K562 (cell line): ENCODE data around the gene FAF2. TPM values are rescaled to one million over a fixed set of nuclear protein-coding genes. Genes with fewer than 3 reads are reported as not detected.
A peak's percentile ranks its signal among the peaks of the same experiment; 100 is the strongest.

Experiments used
- BMI1 ChIP-seq: fragments of 150-350 bp; IDR thresholded peaks from 2 replicates; pipeline ENCODE4 v1.6.1; 2014; ENCODE audit warnings: low read length
- CEBPG ChIP-seq, 3 experiments: fragments of 200-800 bp in 1 of 3; sonication (Bioruptor generic) in 1 of 3; sonication (generic) in 1 of 3; formaldehyde crosslinking in 1 of 3; IDR thresholded peaks in 2 of 3; conservative IDR thresholded peaks in 1 of 3; 2 replicates each; pipeline versions ENCODE4 v1.6.1 to v1.8.0; 2016 to 2022; ENCODE audit warnings: missing compliant biosample characterization in 2 of 3, missing genetic modification characterization in 2 of 3, mild to moderate bottlenecking in 1 of 3, missing genetic modification reagents in 1 of 3
- ETV5 ChIP-seq: sonication (generic); formaldehyde crosslinking; IDR thresholded peaks from 2 replicates; pipeline ENCODE4 v1.4.0; 2020; ENCODE audit warnings: low read depth, mild to moderate bottlenecking, missing genetic modification reagents
- KDM2B ChIP-seq: fragments of 250-450 bp; sonication (Bioruptor Pico); IDR thresholded peaks from 2 replicates; pipeline ENCODE4 v1.8.0; 2021; ENCODE audit warnings: mild to moderate bottlenecking, moderate library complexity
- MBD2 ChIP-seq: sonication (generic); IDR thresholded peaks from 2 replicates; pipeline ENCODE4 v1.6.1; 2016; ENCODE audit warnings: low read depth, borderline replicate concordance
- MCM5 ChIP-seq: fragments of 450-650 bp; IDR thresholded peaks from 2 replicates; pipeline ENCODE4 v1.6.1; 2016; ENCODE audit warnings: low read depth
- PCBP1 ChIP-seq: fragments of 200-400 bp; formaldehyde crosslinking; IDR thresholded peaks from 2 replicates; pipeline ENCODE4 v1.6.1; 2018; ENCODE audit warnings: mild to moderate bottlenecking, low read depth, low read length; ENCODE audit not compliant: poor library complexity, severe bottlenecking
- RBM17 ChIP-seq: fragments of 200-400 bp; formaldehyde crosslinking; IDR thresholded peaks from 2 replicates; pipeline ENCODE4 v1.6.1; 2017; ENCODE audit warnings: low read depth, mild to moderate bottlenecking, low read length, borderline replicate concordance
- SLC30A9 ChIP-seq: fragments of 250-450 bp; sonication (Bioruptor Pico); IDR thresholded peaks from 2 replicates; pipeline ENCODE4 v1.8.0; 2022; ENCODE audit warnings: mild to moderate bottlenecking, moderate library complexity
- SMAD1 ChIP-seq: fragments of 150-350 bp; IDR thresholded peaks from 2 replicates; pipeline ENCODE4 v1.6.1; 2014; ENCODE audit warnings: low read length, low read depth; ENCODE audit not compliant: partially characterized antibody
- SMARCB1 ChIP-seq: IDR thresholded peaks from 2 replicates; pipeline ENCODE4 v1.6.1; 2011; ENCODE audit warnings: improper control_type of control experiment, low read depth; ENCODE audit not compliant: insufficient read length
- SP1 ChIP-seq: sonication (generic); formaldehyde crosslinking; IDR thresholded peaks from 2 replicates; pipeline ENCODE4 v1.8.1; 2022; ENCODE audit warnings: mild to moderate bottlenecking, missing genetic modification reagents
- TEAD1 ChIP-seq, 2 experiments: fragments of 450-650 bp in 1 of 2; sonication (generic) in 1 of 2; formaldehyde crosslinking; IDR thresholded peaks; 2 replicates each; pipeline versions ENCODE4 v1.4.0 to v1.8.0; 2020 to 2022; ENCODE audit warnings: mild to moderate bottlenecking in 2 of 2, missing genetic modification reagents in 1 of 2
- TEAD4 ChIP-seq, 2 experiments: sonication (generic) in 1 of 2; formaldehyde crosslinking in 1 of 2; IDR thresholded peaks; 2 replicates each; pipeline versions ENCODE4 v1.6.1 to v1.8.0; 2012 to 2022; ENCODE audit warnings: borderline replicate concordance in 1 of 2, inconsistent platforms in 1 of 2, low read length in 1 of 2, mild to moderate bottlenecking in 1 of 2, missing genetic modification reagents in 1 of 2
- ZBED1 ChIP-seq: IDR thresholded peaks from 2 replicates; pipeline ENCODE4 v1.6.1; 2014
- polyA plus RNA-seq, 8 experiments: library from polyadenylated mRNA; depleted of rRNA in 4 of 8; stranded (reverse) in 5 of 8; unstranded in 3 of 8; fragments of >200 nt; fragmentation: Nextera tagmentation in 2 of 8; fragmentation: Illumina TruSeq in 1 of 8; extraction: Ambion mirVana in 2 of 8; extraction: Trizol in 1 of 8; gene quantifications; 2 replicates each; pipeline versions ENCODE4 v1.2.1 to v1.2.3, GENCODE V29; 2011 to 2014; ENCODE audit warnings: inconsistent platforms in 1 of 8, missing spikeins in 1 of 8
- total RNA-seq, 7 experiments: library from RNA; depleted of rRNA in 6 of 7; stranded (reverse); fragments of >200 nt in 6 of 7; fragmentation: Illumina TruSeq in 2 of 7; extraction: Trizol in 2 of 7; gene quantifications; 2 replicates each; pipeline versions ENCODE4 v1.2.1 to v1.2.3, GENCODE V29; 2011 to 2021; ENCODE audit warnings: low replicate concordance in 1 of 7
- TF ChIP-seq, protein P1 (sequence below): fragments of 450-650 bp; IDR thresholded peaks from 2 replicates; pipeline ENCODE4 v1.6.1; 2016
- TF ChIP-seq, protein P2 (sequence below): fragments of 450-650 bp; IDR thresholded peaks from one replicate; pipeline ENCODE4 v1.6.1; 2018; ENCODE audit warnings: mild to moderate bottlenecking, moderate library complexity; ENCODE audit not compliant: partially characterized antibody
- TF ChIP-seq, protein P3 (sequence below): fragments of 450-650 bp; conservative IDR thresholded peaks from 2 replicates; pipeline ENCODE4 v1.6.1; 2016; ENCODE audit warnings: missing genetic modification characterization, low read depth, mild to moderate bottlenecking, missing compliant biosample characterization, moderate library complexity
- TF ChIP-seq, protein P4 (sequence below): fragments of 450-650 bp; IDR thresholded peaks from 2 replicates; pipeline ENCODE4 v1.6.1; 2014; ENCODE audit warnings: low read depth, mild to moderate bottlenecking, moderate library complexity, borderline replicate concordance
- TF ChIP-seq, protein P5 (sequence below): fragments of 250-450 bp; sonication (Bioruptor Pico); IDR thresholded peaks from 2 replicates; pipeline ENCODE4 v1.9.0; 2021; ENCODE audit warnings: mild to moderate bottlenecking, inconsistent platforms

The FAF2 gene
- total and polyA plus RNA-seq, 9 of the 15 experiments (the other 6 are each of a cell fraction or from before 2014, with no cell fraction given), result 25.0 to 44.6 (median 36.1) TPM

DNA sequence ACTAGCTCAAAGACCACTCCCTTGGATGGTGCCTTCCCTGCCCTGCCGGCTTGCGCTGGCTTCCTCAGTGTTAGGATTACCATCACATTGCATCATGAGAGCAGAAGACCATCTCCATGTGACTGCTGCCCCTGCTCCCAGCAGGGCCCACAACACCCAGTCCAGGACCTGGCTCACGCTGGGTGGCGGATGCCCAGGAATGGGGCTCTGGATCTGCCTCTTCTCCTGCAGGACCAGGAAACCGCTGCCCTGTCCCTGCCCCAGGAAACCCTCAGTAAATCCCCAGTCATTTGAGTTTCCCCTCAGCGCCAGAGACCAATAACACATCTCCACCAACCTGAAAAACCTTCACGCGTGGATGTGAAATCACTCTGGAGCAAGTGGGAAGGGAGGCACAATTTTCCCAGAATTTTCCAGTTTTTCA, 92.3 kb downstream of the FAF2 start (continued):
- TF ChIP-seq, protein P1, sequence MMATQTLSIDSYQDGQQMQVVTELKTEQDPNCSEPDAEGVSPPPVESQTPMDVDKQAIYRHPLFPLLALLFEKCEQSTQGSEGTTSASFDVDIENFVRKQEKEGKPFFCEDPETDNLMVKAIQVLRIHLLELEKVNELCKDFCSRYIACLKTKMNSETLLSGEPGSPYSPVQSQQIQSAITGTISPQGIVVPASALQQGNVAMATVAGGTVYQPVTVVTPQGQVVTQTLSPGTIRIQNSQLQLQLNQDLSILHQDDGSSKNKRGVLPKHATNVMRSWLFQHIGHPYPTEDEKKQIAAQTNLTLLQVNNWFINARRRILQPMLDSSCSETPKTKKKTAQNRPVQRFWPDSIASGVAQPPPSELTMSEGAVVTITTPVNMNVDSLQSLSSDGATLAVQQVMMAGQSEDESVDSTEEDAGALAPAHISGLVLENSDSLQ, result no peak
- TF ChIP-seq CEBPG (CRISPR knock-in tag; IDR thresholded peaks at IDR 0.05) (peak; percentile 98), CEBPG (tag; conservative IDR thresholded peaks at IDR 0.05 in 1 of 2, IDR thresholded peaks at IDR 0.05 in 1 of 2) (peak; percentile 61 to 93), SMAD1 (no peak), SP1 (CRISPR knock-in tag) (no peak), KDM2B (CRISPR knock-in tag) (no peak), BMI1 (no peak), ETV5 (CRISPR knock-in tag) (no peak), TEAD4 (IDR thresholded peaks at IDR 0.05; ENCODE audit: low read length) (no peak), TEAD4 (CRISPR knock-in tag; IDR thresholded peaks at IDR 0.05; ENCODE audit: borderline replicate concordance) (no peak), MCM5 (no peak), SLC30A9 (CRISPR knock-in tag) (no peak), ZBED1 (no peak), SMARCB1 (no peak), TEAD1 (CRISPR knock-in tag; IDR thresholded peaks at IDR 0.05) (peak in 1 of 2 experiments; percentile 84; a peak in 2 of 4 replicates), PCBP1 (no peak), RBM17 (no peak), MBD2 (no peak)
- TF ChIP-seq, protein P2, sequence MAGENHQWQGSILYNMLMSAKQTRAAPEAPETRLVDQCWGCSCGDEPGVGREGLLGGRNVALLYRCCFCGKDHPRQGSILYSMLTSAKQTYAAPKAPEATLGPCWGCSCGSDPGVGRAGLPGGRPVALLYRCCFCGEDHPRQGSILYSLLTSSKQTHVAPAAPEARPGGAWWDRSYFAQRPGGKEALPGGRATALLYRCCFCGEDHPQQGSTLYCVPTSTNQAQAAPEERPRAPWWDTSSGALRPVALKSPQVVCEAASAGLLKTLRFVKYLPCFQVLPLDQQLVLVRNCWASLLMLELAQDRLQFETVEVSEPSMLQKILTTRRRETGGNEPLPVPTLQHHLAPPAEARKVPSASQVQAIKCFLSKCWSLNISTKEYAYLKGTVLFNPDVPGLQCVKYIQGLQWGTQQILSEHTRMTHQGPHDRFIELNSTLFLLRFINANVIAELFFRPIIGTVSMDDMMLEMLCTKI, result no peak
- TF ChIP-seq, protein P3, sequence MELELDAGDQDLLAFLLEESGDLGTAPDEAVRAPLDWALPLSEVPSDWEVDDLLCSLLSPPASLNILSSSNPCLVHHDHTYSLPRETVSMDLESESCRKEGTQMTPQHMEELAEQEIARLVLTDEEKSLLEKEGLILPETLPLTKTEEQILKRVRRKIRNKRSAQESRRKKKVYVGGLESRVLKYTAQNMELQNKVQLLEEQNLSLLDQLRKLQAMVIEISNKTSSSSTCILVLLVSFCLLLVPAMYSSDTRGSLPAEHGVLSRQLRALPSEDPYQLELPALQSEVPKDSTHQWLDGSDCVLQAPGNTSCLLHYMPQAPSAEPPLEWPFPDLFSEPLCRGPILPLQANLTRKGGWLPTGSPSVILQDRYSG, result no peak
- TF ChIP-seq, protein P4, sequence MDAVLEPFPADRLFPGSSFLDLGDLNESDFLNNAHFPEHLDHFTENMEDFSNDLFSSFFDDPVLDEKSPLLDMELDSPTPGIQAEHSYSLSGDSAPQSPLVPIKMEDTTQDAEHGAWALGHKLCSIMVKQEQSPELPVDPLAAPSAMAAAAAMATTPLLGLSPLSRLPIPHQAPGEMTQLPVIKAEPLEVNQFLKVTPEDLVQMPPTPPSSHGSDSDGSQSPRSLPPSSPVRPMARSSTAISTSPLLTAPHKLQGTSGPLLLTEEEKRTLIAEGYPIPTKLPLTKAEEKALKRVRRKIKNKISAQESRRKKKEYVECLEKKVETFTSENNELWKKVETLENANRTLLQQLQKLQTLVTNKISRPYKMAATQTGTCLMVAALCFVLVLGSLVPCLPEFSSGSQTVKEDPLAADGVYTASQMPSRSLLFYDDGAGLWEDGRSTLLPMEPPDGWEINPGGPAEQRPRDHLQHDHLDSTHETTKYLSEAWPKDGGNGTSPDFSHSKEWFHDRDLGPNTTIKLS, result no peak
- TF ChIP-seq, protein P5, sequence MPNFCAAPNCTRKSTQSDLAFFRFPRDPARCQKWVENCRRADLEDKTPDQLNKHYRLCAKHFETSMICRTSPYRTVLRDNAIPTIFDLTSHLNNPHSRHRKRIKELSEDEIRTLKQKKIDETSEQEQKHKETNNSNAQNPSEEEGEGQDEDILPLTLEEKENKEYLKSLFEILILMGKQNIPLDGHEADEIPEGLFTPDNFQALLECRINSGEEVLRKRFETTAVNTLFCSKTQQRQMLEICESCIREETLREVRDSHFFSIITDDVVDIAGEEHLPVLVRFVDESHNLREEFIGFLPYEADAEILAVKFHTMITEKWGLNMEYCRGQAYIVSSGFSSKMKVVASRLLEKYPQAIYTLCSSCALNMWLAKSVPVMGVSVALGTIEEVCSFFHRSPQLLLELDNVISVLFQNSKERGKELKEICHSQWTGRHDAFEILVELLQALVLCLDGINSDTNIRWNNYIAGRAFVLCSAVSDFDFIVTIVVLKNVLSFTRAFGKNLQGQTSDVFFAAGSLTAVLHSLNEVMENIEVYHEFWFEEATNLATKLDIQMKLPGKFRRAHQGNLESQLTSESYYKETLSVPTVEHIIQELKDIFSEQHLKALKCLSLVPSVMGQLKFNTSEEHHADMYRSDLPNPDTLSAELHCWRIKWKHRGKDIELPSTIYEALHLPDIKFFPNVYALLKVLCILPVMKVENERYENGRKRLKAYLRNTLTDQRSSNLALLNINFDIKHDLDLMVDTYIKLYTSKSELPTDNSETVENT (CRISPR knock-in tag), result no peak
